ENCODE results near the gene KRTAP2-2. TPM values are rescaled to one million over a fixed set of nuclear protein-coding genes. Genes with fewer than 3 reads are reported as not detected.

The KRTAP2-2 gene
- total and polyA plus RNA-seq, 2 of the 13 experiments (the other 11 are each of a cell fraction or from before 2014, with no cell fraction given) = not detected

- no peak for TF ChIP-seq THAP9 (CRISPR knock-in tag; IDR thresholded peaks at IDR 0.05; ENCODE audit: borderline replicate concordance)
- TF ChIP-seq GTF3A (CRISPR knock-in tag; conservative IDR thresholded peaks at IDR 0.05) = no peak
- no peak for TF ChIP-seq IRF9 (CRISPR knock-in tag; IDR thresholded peaks at IDR 0.05; ENCODE audit: borderline replicate concordance)
- TF ChIP-seq EP300 (IDR thresholded peaks at IDR 0.05; ENCODE audit: low read depth in 2 of 2, low read length in 2 of 2) = peak in 1 of 2 experiments; percentile 29; a peak in 1 of 4 replicates
- TF ChIP-seq EP300 (CRISPR knock-in tag; IDR thresholded peaks at IDR 0.05; ENCODE audit: borderline replicate concordance) = no peak
- TF ChIP-seq SAP130 (CRISPR knock-in tag; IDR thresholded peaks at IDR 0.05; ENCODE audit: low read depth) = 0 out of 2 replicates have a peak, but pooled peaks have one; percentile 12
- no peak for TF ChIP-seq MTF1 (CRISPR knock-in tag; IDR thresholded peaks at IDR 0.05)
- no peak for TF ChIP-seq PLRG1 (conservative IDR thresholded peaks at IDR 0.05)
Measured at GRCh38 chr17:41009936-41010335, 45.1 kb downstream of the KRTAP2-2 start (continued).

- ATAC-seq (peak; percentile 96), DNase-seq (ENCODE audit: low spot score) (peak; percentile 99), FAIRE-seq (peak; percentile 79)
- Histone ChIP-seq H3K36me3 (replicated peaks in 1 of 2; ENCODE audit: control insufficient read depth in 1 of 2, insufficient read depth in 2 of 2, low read length in 2 of 2) (no peaks in the 10 kb centered on the region), H3K9ac (ENCODE audit: insufficient read depth, low read depth, low read length) (peak overlapping the region; percentile 55), H3K4me3 (replicated peaks in 1 of 3; ENCODE audit: insufficient read depth in 1 of 3, low read depth in 2 of 3, low read length in 3 of 3) (no peak overlapping the region; a peak in 1 of 6 replicates), H3K79me2 (ENCODE audit: insufficient read depth, low read length) (no peaks in the 10 kb centered on the region), H3K9me3 (ENCODE audit: low read length) (no peaks in the 10 kb centered on the region), H3K27ac (ENCODE audit: extremely low read length, insufficient read depth, low read length) (peak overlapping the region; percentile 70), H3K27me3 (ENCODE audit: control insufficient read depth in 1 of 2, insufficient read depth in 2 of 2, low read length in 2 of 2) (no peaks in the 10 kb centered on the region), H3K4me1 (ENCODE audit: insufficient read depth, low read length) (peaks cover 66% of the 10 kb centered on the region), H2AFZ (ENCODE audit: low read length) (no peak overlapping the region), H4K20me1 (ENCODE audit: insufficient read depth, low read length) (no peaks in the 10 kb centered on the region), H3K4me2 (ENCODE audit: low read depth, low read length) (peak overlapping the region; percentile 36)
- BruUV-seq (replicated peaks) = no TSS peak
- ChIA-PET POLR2A (interaction anchor here (0.9 to 2.1 kb wide), 5 partner anchors 11 to 107 kb away, joined by 3 to 15 read pairs (median 7); no protein-coding TSS in a partner anchor), CTCF (ENCODE audit: low intra/inter-chr PET ratio, low total read pairs) (no interaction called here)
- in situ Hi-C loops (cut with HindIII; ENCODE audit: extremely low pct_ligation_motif_present, low pct_unique_long_range_greater_than_20kb) = loop anchor here (5.0 kb wide), 1 partner anchor 48 kb away; the partner anchor contains the start of gene KRTAP2-2
- 0% methylated on average over 4 of the region's 4 CpGs for WGBS (ENCODE audit: low lambda C conversion rate)
- intact Hi-C loops (cut with micrococcal nuclease; ENCODE audit: unreplicated experiment) = loop anchor here (1.0 to 5.0 kb wide), 3 partner anchors 49 to 102 kb away; no protein-coding TSS in a partner anchor
- no peak for TF ChIP-seq FOXO4 (CRISPR knock-in tag; conservative IDR thresholded peaks at IDR 0.05)
- no peak for TF ChIP-seq AFF4 (CRISPR knock-in tag; IDR thresholded peaks at IDR 0.05)
- peak; percentile 2; the same call in 1 of the 2 replicates for TF ChIP-seq NFE2L2 (IDR thresholded peaks at IDR 0.05; ENCODE audit: low read length)
- TF ChIP-seq TCF7L2 (IDR thresholded peaks at IDR 0.05; ENCODE audit: low read depth, low read length) = peak; percentile 83
- 0 out of 2 replicates have a peak, but pooled peaks have one; percentile 18 for TF ChIP-seq TEF (CRISPR knock-in tag; IDR thresholded peaks at IDR 0.05)
Measured at GRCh38 chr17:41009301-41009760, 45.7 kb downstream of the KRTAP2-2 start.

Data from HepG2 (cell line).